Amniotic stem cell (primary cell): ENCODE data around the gene ARFIP2.
A peak's percentile ranks its signal among the peaks of the same experiment; 100 is the strongest.

Experiments used
- DNase-seq: peaks from one replicate; lab custom pipeline; 2025; lab: John Stamatoyannopoulos, UW

Gene ARFIP2

DNA sequence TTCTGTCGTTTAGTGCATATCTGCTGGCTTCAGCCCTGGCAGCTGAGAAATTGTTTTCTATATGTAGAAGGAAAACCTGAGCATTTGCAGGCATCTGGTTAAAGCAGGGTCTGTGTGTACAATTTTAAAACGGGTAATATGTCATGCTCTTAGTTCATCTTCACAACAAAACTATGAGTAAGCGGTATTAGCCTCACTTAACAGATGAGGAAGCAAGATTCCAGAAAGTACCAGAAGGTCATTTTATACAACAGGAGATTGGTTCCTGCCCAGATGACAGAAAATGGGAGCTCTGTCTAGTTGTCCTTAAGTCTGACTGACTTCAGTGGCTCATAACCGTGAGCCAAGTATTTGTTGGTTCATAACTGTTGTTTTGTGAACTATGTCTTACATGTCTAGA is 1.3 kb upstream of the ARFIP2 start:
- no peak for DNase-seq

DNA sequence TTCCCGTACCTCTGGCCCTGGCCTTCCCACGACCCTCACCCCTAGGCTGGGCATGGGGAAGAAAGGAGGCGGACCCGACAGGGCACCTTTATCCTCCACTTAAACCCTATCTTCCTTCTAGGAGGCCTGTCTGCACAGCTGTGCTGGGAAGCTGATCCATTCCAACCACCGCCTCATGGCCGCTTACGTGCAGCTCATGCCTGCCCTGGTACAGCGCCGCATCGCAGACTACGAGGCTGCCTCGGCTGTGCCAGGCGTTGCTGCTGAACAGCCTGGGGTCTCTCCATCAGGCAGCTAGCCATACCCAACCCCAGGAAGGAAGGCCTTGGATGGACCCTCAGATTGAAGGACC is 769 bp upstream of the ARFIP2 start:
- no peak for DNase-seq

DNA sequence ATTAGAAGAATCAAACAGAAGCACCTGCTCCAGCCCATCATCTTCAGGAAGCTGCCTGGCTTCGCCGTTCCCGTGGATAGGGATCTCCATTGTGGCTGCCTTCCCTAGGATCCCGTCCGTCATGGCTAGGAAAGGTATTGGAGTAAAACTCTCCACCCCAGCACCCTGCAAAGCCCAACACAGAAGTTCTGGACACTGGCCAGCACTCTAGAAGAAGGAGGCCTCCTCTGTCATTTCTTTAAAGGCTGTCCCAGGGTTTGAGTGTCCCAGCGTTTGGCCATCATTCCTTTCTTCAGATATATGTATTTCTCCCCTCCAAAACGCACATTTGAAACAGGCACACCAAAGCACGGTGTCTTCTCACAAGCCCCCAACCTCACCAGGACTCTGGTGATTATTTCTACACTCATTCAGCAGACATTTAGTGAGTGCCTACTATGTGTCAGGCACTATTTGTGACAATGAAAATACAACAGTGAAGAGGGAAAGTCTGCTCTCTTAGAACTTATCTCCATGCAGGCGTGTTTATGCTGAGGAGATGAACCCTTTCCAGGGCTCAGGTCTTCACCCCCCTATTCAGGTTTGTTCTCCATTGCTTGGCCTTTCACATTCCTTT is 724 bp downstream of the ARFIP2 start:
- no peak for DNase-seq

DNA sequence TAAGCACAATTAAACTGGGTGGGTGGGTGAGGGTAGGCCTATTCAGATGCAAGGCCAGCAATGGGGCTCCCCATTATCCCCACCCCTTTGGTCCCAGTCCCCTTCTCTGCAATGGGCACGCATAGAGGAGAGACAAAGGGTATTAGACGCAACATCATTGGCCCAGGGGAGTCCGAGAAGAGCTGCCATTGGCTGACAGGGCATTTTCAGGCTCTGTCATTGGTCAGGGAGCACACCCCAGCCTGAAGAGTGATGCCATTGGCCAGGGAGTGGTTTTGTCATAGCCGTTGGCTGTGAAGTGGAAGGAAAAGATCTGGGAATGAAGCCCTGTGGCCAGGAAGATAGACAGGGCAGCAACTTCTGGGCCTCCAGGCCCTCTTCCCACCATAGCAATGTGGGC is 4.6 kb downstream of the ARFIP2 start:
- no peak for DNase-seq

DNA sequence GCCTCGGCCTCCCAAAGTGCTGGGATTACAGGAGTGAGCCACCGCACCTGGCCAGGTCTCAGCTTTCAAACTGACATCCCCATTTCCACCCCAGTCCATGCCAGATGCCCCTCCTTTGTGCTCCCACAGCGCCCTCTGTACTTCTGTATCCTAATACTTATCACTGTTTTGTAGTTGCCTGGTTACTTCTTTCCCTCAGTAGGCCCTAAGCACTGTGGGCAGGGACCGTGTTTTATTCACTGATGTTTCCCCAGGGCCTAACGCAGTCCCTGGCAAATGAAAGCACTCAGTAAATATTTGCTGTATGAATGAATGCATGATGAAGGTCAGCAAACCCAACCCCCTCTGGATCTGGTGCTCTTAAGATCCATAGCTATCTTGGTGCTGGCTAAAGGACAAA is 5.2 kb downstream of the ARFIP2 start:
- DNase-seq = no peak

DNA sequence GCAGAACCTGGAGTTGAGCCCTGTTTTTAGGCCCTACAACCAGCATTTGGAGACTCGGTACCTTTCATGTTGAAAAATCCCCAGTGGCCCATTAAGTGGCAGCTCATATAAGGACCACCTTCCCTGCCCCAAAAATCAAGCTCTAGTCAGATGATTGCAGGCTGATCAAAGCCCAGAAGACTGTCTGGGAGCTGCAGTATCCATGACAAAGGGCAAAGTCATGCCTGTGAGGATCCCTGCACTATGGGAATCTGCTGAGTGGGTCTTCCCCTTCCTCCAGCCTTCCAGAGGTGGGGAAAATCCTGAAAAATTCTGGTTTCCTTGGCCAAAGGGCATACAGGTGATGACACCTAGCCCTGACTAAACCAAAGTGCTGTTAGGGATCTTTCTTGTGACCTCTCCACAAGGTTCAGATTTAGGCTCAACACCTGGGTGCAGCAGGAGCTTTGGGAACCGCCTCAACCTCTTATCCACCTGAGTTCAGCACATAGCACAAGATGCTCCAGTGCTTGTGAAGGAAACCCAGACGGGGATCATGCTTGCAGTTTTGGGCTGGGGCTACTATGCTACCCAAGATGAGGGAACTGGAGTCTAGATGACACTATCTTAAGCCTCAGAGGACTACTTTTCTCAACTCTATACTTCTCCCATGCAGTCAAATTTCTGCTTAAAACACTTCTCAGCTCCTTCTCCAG is 6.2 kb downstream of the ARFIP2 start:
- no peak for DNase-seq

DNA sequence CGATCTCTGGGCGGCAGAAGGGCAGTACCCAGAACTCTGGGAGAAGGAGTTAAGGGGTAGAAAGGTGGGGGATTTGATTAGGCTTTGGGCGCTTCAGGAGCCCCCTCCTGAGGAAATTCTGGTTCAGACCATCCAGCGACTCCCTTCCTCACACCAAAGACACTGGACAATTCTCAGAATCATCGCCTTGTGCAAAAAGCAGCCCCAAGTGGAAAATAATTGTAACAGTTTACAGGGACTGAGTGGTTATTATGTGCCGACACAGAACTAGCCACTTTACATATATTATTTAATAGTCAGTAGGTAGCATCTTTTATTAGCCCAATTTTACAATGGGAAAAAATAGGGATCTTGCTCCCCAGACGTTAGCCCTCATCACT is 6.7 kb downstream of the ARFIP2 start:
- no peak for DNase-seq

DNA sequence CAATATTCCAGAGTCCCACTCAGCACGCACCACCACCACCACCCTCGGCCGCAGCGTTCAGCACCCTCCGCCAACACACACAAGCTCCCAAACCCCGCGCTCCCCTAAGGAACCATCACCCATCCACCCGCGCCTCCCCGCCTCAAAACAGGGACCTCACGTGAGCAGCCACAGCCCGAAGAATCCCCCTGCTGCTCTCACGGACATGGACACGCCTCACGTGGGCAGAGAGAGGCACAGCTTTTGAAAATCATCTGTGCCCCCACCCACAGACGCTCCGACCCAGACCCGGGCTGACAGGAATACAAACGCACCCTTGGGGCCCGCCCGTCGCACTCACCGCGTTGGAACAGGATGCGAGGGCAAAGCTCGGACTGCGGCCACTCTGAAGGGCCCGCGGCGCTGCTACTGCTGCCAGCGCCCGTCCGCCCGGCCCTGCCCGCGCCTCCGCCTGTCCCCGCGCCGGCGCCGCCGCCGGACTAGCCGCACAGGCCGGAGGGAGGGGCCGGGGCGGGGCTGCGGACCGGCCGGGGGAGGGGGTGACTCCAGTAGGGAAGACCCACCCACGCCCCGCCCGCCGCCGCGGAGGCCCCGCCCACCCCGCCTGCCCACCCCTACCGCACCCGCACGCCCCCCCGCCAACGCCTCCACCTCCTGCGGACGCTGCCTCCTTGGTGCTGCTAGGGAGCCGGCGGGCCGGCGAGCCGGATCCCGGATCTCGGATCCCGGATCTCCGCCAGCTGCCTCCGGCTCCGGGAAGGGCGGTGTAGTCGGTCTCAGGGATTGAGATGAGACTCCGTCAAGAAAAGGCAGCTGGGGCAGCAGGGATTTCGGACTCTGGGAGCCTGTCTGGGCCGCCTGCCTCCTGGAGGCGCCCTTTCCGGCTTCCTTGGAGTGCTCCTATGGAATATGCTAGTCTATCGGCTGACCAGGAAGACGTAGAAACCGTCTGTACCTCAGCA is 7.4 kb downstream of the ARFIP2 start, which contains the start of gene TRIM3:
TSS of gene TRIM3 (minus strand) at position 491 of the 962 bp plus-strand sequence. CDS start 8,246 bp downstream, outside the sequence.
- peak; percentile 79 for DNase-seq

DNA sequence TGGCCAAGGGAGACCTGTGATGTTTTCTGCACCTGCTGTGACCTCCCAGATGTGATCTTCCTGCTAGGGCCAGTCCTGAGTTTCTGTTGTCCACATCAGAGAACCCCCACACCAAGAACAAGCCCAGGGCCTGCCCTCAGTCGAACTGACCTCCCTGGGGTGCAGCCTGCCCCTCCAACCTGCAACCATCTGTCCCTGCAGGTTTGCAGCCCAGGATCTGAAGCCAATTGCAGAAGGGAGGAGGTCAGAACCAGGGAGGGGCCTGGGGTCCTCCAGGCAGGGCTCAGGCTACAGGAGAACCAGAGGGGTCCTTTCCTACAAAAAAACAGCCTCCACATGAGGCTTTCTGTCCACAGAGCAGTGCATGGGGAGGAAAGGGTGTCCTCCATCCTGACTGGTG is 8.2 kb downstream of the ARFIP2 start:
- no peak for DNase-seq

DNA sequence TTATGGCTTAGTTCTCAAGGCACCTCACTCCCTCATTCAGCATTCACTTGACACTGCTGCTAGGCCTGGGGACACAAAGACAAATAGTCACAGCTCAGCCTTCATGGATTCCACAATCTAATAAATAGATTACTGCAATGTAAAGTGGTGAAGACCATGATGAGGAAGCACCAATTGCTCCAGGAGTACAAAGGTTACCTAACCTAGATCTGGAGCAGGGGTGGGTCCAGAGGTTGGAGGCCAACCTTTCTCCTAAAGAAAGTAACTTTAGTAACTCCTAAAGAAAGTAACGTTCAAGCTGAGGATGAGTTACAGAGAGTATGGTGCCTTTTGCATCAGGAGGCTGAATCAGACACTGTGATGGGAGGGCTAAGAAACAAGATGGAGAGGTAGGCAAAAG is 11.5 kb downstream of the ARFIP2 start:
- no peak for DNase-seq

DNA sequence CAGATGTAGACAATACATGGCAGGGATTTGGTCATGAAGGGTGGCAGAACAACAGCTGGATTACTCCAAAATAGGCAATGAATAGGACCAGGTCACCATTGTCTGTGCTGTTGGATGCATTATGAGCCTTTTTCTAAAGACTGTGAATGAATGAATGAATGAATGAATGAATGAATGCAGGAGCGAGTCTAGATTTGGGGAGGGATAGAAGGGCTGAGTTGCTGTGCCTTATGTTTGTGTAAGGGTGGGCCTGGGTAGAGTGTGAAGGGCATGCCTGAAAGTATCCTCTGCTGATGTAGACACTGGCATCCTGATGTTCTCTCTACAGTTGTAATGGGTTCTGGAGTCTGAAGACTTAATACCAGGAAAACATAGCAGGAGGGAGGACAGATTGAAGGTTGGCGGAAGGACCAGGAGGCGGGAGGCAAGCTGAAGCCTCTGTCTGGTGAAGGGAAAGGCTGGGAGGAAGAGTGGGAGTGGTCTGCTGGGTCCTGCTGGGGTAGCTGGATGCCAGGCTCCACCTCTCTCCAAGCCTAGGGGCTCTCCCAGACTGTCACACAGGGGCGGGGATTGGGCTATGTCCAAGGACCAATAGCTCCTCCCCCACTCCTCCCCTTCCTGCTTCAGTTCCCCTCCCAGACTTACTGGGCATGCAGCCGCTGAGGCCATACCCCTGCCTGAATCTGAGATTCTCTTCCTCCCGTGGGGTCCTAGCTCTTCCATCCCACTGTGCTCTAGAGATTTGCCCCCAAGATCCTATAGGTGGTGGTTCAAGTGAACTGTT is 12.2 kb downstream of the ARFIP2 start:
- no peak for DNase-seq

DNA sequence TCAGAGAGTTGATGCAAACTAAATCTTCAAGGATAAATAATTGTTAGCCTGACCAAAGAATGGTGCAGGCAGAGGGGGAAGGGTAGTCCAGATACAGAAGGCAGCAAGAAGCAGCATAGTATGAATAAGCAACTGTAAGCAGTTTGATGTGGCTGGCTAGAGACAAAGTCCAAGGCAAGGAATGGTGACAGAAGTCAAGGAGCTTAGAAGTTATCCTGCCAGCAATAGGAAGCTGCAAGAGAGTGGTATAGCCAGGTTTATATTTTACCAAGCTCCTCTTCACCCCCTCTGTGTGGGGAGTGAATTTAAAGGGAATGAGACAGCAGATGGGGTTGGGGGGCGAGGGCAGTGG is 22.1 kb downstream of the ARFIP2 start:
- no peak for DNase-seq

DNA sequence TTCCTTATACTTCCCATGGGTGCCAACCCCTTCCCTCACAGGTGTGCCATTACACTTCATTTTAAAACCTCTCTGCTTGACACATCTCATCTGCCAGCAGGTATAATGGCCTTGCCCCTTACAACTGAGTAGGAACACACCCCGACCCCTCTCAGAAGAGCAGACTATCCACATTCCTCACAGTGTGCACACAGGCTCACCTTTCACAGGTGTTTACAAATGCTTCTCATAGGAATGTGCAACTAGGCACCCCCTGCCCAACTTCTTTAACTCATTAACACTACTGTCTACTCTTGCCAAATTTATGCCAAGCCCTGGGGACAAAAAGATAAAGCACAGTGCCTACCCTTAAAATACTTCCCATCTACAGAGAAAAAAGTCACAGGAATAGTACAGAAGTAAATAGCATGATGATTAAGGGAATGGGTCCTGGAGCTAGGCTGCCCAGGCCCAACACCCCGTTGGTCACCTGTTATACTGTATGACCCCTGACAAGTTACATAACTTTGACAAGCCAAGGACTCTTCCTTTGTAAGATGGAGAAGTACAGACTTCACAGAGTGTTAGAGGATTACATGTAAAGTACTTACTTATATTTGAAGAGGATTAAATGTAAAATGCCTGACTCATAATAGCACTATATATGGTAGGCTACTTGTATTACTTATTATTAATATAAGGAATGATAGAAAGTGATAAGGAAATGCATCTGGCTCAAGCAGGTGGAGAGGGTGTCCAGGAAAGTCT is 22.6 kb downstream of the ARFIP2 start:
- no peak for DNase-seq

DNA sequence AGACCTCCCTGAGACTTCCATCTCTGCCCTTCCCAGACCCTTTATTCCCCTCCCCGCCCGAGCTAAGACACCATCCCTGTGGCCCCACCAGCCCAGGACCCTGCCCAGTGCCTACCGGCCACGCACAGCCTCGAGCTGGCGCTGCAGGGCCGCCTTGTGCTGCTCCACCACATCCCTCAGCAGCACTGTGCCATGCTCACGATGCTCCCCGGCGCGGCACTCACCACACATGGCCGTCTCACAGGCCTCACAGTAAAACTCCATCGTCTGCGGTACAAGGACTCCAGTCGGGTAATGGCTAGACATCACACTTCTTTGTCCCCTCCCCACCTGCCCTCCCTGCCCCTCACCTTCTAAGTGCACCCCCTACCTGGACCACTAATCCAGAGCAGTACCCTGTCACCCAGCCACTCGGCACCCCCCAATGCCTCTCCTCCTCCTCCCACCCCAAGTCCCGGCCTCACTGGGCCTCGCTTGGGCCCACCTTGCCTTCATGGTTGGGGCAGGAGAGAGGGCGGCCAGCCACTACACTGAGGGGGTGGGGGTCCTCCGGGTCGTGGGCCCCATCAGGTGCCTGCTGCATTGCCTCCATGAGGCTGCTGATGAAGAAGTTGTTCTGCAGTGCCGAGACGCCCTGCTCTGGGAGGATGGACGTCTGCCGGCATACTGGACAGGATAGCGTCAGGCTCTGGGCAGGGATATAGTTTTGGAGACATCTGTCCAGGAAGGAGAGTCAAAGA is 23.4 kb downstream of the ARFIP2 start:
- DNase-seq = no peak

DNA sequence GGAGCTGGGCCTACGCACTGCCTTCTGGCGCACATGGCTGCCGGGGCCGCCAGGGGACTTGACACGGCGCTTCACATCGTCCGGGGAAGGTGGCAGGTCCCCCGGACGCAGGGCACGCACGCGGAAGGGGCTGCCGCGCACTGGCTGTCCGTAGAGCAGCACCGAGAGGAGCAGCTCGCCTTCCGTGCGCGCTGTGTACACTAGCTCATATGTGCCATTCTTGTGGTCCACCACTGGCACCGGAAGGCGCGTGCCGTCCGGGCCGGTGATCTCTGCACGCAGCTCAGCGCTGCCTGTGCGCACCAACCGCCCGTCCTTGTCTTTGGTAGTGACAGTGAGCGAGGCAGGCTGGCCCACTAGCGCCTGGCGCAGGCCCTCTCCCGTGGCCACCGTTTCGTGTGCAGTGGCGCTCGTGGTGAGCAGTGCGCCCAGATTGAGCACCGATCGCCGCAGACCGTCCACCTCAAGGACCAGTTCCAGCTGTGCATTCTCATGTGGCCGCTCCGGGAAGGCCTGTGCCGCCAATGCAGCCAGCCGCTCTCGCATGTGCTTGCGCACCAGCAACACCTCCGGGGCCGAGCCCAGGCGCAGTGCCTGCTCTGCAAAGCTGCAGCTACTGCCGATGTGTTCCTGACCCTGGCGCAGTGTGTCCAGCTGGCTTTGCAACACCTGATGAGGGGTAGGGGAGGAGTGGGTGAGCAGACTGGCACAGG is 24.6 kb downstream of the ARFIP2 start:
- DNase-seq = no peak

DNA sequence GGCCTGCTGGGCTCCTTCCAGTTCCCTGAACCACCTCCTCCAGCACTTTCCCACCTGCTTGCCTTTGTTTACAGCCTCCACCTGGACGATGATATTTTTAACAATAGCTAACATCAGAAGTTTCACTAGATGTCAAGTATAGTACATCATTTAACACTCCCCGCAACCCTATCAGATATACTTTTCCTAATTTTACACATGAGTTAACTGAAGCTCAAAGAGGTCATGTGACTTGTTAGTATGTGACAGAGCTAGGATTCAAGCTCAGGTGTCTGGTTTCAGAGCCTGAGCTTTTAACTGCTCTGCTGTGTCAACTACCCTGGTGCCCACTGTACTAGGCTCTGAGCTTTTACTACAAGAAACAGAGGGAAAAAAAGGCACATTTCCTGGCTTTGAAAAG is 26.1 kb downstream of the ARFIP2 start:
- DNase-seq = no peak

DNA sequence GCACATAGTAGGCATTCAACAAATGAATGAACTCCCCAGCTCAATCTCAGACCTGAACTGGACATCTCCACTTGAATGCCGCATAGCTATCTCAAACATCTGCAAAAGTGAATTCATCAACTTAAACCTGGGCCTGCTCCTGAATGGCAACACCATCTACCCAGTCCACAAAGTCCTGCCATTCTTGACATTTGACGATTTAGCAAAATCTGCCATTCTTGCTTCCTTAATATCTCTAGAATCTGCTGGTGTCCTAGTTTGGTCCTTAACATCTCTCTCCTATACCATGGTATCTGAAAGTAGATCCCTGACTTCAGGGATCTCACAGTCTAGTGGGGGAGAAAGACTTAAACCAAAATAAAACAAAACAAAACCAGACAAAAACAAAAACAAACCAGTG is 28.0 kb downstream of the ARFIP2 start:
- DNase-seq = no peak

DNA sequence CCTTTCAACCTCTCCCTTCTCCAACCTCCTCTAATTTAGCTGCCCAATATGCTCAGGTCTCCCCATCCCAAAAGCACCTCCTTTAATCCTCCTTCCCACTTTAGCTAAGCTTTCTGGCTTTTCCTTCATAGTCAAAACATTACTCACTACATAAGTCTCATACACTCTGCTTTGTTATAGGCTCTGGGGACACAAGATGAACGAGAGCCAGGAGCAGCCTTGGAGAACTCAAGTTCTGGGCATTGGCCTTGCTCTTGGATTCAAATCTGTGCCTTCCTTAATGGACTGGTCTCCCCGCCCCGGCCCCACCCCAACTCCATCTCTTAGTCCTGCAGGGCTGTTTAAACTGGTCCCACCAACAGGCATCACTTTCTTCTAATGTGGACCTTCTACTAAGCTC is 28.9 kb downstream of the ARFIP2 start:
- DNase-seq = no peak

DNA sequence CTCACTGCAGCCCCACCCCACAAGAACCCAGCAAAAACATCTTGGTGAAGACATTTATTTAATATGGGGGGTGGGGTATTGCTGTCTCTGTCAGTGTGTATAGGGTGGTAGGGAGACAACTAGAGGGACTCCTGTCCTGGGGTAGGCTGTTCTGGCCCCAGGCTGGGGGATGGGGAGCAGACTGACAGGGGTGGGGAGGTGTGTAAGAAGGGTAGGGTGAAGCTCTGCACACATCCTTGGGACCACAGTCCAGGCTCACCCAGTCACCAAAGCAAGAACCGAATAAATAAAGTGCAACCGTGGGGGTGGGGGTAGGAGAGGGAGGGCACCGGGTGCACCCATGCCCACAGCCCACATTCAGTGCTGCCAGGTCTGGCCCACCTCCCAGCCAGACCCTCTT is 32.6 kb downstream of the ARFIP2 start:
- no peak for DNase-seq
